Measurements from ENCODE around the gene FUBP3.

The FUBP3 gene

GRCh38 chr9:130634801-130635200 is 55.4 kb downstream of the FUBP3 start:
- DNase-seq, result no peak

GRCh38 chr9:130635306-130635705 is 55.9 kb downstream of the FUBP3 start:
- no peak for DNase-seq

- no peak for DNase-seq
Observed at GRCh38 chr9:130635721-130636647, 56.6 kb downstream of the FUBP3 start.

- DNase-seq, result no peak
Observed at GRCh38 chr9:130636648-130637020, 57.3 kb downstream of the FUBP3 start.

- DNase-seq, result no peak
Observed at GRCh38 chr9:130638284-130639123, 59.1 kb downstream of the FUBP3 start.

GRCh38 chr9:130639124-130639765 is 59.9 kb downstream of the FUBP3 start:
- DNase-seq, result no peak

- no peak for DNase-seq
Observed at GRCh38 chr9:130639866-130640555, 60.6 kb downstream of the FUBP3 start.

GRCh38 chr9:130640681-130641080 is 61.3 kb downstream of the FUBP3 start:
- no peak for DNase-seq

- DNase-seq, result no peak
Observed at GRCh38 chr9:130642926-130643325, 63.5 kb downstream of the FUBP3 start.

GRCh38 chr9:130651221-130651620 is 71.8 kb downstream of the FUBP3 start:
- DNase-seq, result no peak

GRCh38 chr9:130651752-130652151 is 72.4 kb downstream of the FUBP3 start:
- no peak for DNase-seq

GRCh38 chr9:130654879-130655278 is 75.5 kb downstream of the FUBP3 start:
- no peak for DNase-seq

GRCh38 chr9:130658893-130659698 is 79.7 kb downstream of the FUBP3 start:
- no peak for DNase-seq

- DNase-seq, result no peak
Observed at GRCh38 chr9:130659699-130660248, 80.4 kb downstream of the FUBP3 start.

GRCh38 chr9:130660326-130660682 is 80.9 kb downstream of the FUBP3 start:
- DNase-seq, result no peak

- no peak for DNase-seq
Observed at GRCh38 chr9:130660683-130661450, 81.5 kb downstream of the FUBP3 start.

- no peak for DNase-seq
Observed at GRCh38 chr9:130661451-130662098, 82.2 kb downstream of the FUBP3 start.

GRCh38 chr9:130662099-130662969 is 83.0 kb downstream of the FUBP3 start:
- DNase-seq, result peak; percentile 29

GRCh38 chr9:130662970-130663257 is 83.5 kb downstream of the FUBP3 start:
- DNase-seq, result no peak
